Measurements from ENCODE around the gene EXOC3L1.

DNA sequence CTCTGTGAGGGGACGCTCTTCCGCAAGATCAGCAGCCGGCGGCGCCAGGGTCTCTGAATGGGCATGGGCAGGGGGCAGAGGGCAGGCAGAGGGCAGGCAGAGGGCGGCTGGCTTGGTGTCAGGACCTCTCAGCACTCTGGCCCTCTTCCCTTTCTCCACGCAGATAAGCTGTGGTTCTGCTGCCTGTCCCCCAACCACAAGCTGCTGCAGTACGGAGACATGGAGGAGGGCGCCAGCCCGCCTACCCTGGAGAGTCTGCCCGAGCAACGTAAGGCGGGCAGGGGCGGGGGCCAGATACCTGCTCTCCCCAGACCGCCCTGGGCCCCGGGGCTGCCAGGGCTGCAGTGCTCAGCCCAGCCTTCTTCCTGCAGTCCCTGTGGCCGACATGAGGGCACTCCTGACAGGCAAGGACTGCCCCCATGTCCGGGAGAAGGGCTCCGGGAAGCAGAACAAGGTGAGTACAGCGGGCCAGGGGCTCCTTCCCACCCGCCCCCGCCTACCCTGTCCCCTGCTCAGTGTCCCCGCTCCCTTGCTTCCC lies 13.1 kb upstream of the EXOC3L1 start:
- TF ChIP-seq, protein P1, sequence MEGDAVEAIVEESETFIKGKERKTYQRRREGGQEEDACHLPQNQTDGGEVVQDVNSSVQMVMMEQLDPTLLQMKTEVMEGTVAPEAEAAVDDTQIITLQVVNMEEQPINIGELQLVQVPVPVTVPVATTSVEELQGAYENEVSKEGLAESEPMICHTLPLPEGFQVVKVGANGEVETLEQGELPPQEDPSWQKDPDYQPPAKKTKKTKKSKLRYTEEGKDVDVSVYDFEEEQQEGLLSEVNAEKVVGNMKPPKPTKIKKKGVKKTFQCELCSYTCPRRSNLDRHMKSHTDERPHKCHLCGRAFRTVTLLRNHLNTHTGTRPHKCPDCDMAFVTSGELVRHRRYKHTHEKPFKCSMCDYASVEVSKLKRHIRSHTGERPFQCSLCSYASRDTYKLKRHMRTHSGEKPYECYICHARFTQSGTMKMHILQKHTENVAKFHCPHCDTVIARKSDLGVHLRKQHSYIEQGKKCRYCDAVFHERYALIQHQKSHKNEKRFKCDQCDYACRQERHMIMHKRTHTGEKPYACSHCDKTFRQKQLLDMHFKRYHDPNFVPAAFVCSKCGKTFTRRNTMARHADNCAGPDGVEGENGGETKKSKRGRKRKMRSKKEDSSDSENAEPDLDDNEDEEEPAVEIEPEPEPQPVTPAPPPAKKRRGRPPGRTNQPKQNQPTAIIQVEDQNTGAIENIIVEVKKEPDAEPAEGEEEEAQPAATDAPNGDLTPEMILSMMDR (conservative IDR thresholded peaks at IDR 0.05 in 1 of 2, IDR thresholded peaks at IDR 0.05 in 1 of 2; ENCODE audit: low read depth in 1 of 2, low read length in 2 of 2): no peak
- no peak for TF ChIP-seq EZH2 (IDR thresholded peaks at IDR 0.05; ENCODE audit: low read length, missing control alignments)

Data from fibroblast of lung (primary cell).